Right forelimb (tissue), 1 donor: ENCODE results near the gene CSF1.

ENCODE experiments used
- DNase-seq: peaks from one replicate; pipeline ENCODE4 v3.0.0-alpha.2; 2018

The CSF1 gene

GRCh38 chr1:109979489-109980091 lies 68.9 kb downstream of the CSF1 start:
- no peak for DNase-seq
